Adrenal gland (tissue), 12 donors: ENCODE results near the gene ELAPOR1. TPM values are rescaled to one million over a fixed set of nuclear protein-coding genes. Genes with fewer than 3 reads are reported as not detected.

Source experiments
- DNase-seq, 7 donors: peaks; one replicate each; pipeline ENCODE4 v3.0.0-alpha.2; 2019 to 2020
- H3K27ac ChIP-seq, 5 donors: fragments of 200-600 bp; sonication (generic) in 4 of 5; 1 replicate in 3 of 5; 2 replicates in 2 of 5; pipeline versions ENCODE4 v1.5.1 to v1.8.0; 2016 to 2020; ENCODE audit warnings: mild to moderate bottlenecking in 1 of 5
- H3K27me3 ChIP-seq: fragments of 200-600 bp; 2 replicates; pipeline ENCODE4 v1.8.0; 2021
- H3K36me3 ChIP-seq, 2 donors: fragments of 200-600 bp; replicated peaks in 1 of 2; 1 replicate in 1 of 2; 2 replicates in 1 of 2; pipeline versions ENCODE4 v1.5.1 to v1.8.0; 2018 to 2022
- H3K4me1 ChIP-seq, 2 donors: fragments of 200-600 bp; replicated peaks in 1 of 2; 1 replicate in 1 of 2; 2 replicates in 1 of 2; pipeline versions ENCODE4 v1.5.1 to v1.8.0; 2018 to 2021
- H3K4me3 ChIP-seq, 4 donors: fragments of 200-600 bp; sonication (generic) in 3 of 4; one replicate each; pipeline ENCODE4 v1.5.1; 2016 to 2018
- H3K9me3 ChIP-seq, 3 donors: fragments of 200-600 bp; sonication (generic) in 1 of 3; replicated peaks in 1 of 3; 1 replicate in 2 of 3; 2 replicates in 1 of 3; pipeline versions ENCODE4 v1.5.1 to v1.8.0; 2016 to 2021
- POLR2A ChIP-seq, 2 donors: fragments of 450-650 bp; IDR thresholded peaks; one replicate each; pipeline ENCODE4 v1.6.1; 2017; ENCODE audit warnings: antibody characterized with exemption in 2 of 2, mild to moderate bottlenecking in 2 of 2, moderate library complexity in 1 of 2
- WGBS, 4 donors: extraction: QIAGEN DNeasy Blood & Tissue Kit in 2 of 4; methylation state at CpG; one replicate each; pipeline versions ENCODE4 v1.1.5 to v1.1.7; 2013 to 2017; 5-methylcytosine and 5-hydroxymethylcytosine counted together
- intact Hi-C, 2 donors: fragments of 100-400 bp; cut with DNase I; formaldehyde crosslinking; loops; one replicate each; pipeline versions ENCODE4 v1.14.1 to v1.15.0; 2022 to 2023
- polyA plus RNA-seq, 3 donors: library from polyadenylated mRNA; stranded (reverse); fragments of 200-250 nt in 2 of 3; fragments of 350-450 nt in 1 of 3; fragmentation: Illumina TruSeq in 1 of 3; extraction: RNeasy Lipid Tissue Mini Kit (QIAGEN cat#74804) in 1 of 3; gene quantifications; one replicate each; pipeline ENCODE4 v1.2.3, GENCODE V29; 2013 to 2014
- total RNA-seq, 9 donors: library from RNA; depleted of rRNA in 4 of 9; stranded (reverse); fragments of >200 nt in 4 of 9; fragments of 120-200 nt in 1 of 9; fragmentation: NEBNext Ultra II Directional in 1 of 9; extraction: Animal tissue kit (Norgen Biotek cat#: 25700) in 1 of 9; gene quantifications; one replicate each; pipeline versions ENCODE4 v1.1.0 to v1.2.4, GENCODE V29; 2013 to 2023
- TF ChIP-seq, protein P1 (sequence below), 6 experiments: fragments of 450-650 bp in 4 of 6; fragments of 200-600 bp in 2 of 6; sonication (generic) in 1 of 6; IDR thresholded peaks; 1 replicate in 5 of 6; 2 replicates in 1 of 6; pipeline versions ENCODE4 v1.5.1 to v1.8.0; 2016 to 2021; ENCODE audit warnings: antibody characterized with exemption in 6 of 6, mild to moderate bottlenecking in 2 of 6, moderate library complexity in 1 of 6
- donor health status: healthy with polysubstance abuse.
- donor health status: Bipolar disorder and iron deficiency.
- donor health status: DM: yes; HTN: yes; CAD: no.
- donor health status: DM: no; HTN: no; CAD: no.
- donor health status: DM: no; HTN: no; CAD: no.
- donor health status: DM: yes; HTN: yes; CAD: no.

ELAPOR1 gene
- total and polyA plus RNA-seq, 12 donors = 0.09 to 11.2 (median 1.6) TPM

DNA sequence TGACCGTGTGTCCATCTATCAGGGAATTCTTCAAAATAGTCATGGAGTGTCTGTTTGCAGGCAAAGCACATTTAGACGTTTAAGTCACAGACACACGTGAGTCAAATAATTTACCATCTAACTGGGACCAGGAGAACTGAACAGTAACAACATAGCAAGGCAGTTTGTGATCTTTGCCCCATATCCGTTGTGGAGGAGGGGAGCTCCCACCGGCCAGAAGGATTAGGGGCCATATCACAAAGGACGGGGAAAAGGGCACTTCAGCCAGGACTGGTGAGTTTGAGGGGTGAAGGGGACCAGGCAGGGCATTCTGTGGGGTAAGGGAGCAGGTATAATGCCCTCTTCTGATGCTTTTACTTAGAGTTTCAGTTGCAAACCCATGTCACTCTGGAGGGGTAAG is 22.9 kb downstream of the ELAPOR1 start:
- Histone ChIP-seq H3K4me3 (no peak overlapping the region), H3K4me1 (no peaks in the 10 kb centered on the region), H3K36me3 (no peaks in the 10 kb centered on the region), H3K9me3 (no peaks in the 10 kb centered on the region), H3K27ac (no peak overlapping the region), H3K27me3 (no peaks in the 10 kb centered on the region)
- 81 to 89% (median 86%) methylated on average over 6 of the region's 6 CpGs for WGBS, 4 donors
- intact Hi-C loops = no loop called here
- no peak for DNase-seq
- TF ChIP-seq, protein P1, sequence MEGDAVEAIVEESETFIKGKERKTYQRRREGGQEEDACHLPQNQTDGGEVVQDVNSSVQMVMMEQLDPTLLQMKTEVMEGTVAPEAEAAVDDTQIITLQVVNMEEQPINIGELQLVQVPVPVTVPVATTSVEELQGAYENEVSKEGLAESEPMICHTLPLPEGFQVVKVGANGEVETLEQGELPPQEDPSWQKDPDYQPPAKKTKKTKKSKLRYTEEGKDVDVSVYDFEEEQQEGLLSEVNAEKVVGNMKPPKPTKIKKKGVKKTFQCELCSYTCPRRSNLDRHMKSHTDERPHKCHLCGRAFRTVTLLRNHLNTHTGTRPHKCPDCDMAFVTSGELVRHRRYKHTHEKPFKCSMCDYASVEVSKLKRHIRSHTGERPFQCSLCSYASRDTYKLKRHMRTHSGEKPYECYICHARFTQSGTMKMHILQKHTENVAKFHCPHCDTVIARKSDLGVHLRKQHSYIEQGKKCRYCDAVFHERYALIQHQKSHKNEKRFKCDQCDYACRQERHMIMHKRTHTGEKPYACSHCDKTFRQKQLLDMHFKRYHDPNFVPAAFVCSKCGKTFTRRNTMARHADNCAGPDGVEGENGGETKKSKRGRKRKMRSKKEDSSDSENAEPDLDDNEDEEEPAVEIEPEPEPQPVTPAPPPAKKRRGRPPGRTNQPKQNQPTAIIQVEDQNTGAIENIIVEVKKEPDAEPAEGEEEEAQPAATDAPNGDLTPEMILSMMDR (IDR thresholded peaks at IDR 0.05) = no peak
- TF ChIP-seq POLR2A (IDR thresholded peaks at IDR 0.05) = no peak

GRCh38 chr1:109137958-109138357 is 24.0 kb downstream of the ELAPOR1 start:
- H3K9me3 ChIP-seq = no peaks in the 10 kb centered on the region
- no peaks in the 10 kb centered on the region for H3K4me1 ChIP-seq
- no peak for TF ChIP-seq POLR2A (IDR thresholded peaks at IDR 0.05)
- TF ChIP-seq, protein P1 (IDR thresholded peaks at IDR 0.05) = no peak
- H3K4me3 ChIP-seq = no peak overlapping the region
- H3K36me3 ChIP-seq = no peaks in the 10 kb centered on the region
- intact Hi-C loops = no loop called here
- no peaks in the 10 kb centered on the region for H3K27me3 ChIP-seq
- H3K27ac ChIP-seq = no peak overlapping the region
- no peak for DNase-seq
- WGBS, 4 donors = 86 to 96% (median 93%) methylated on average over 3 of the region's 3 CpGs

- intact Hi-C loops = no loop called here
- no peak for TF ChIP-seq POLR2A (IDR thresholded peaks at IDR 0.05)
- TF ChIP-seq, protein P1 (IDR thresholded peaks at IDR 0.05) = no peak
- H3K27me3 ChIP-seq = no peaks in the 10 kb centered on the region
- no peak for DNase-seq
- no peaks in the 10 kb centered on the region for H3K9me3 ChIP-seq
- H3K27ac ChIP-seq = no peak overlapping the region
- WGBS, 4 donors = 79 to 94% (median 84%) methylated on average over 3 of the region's 3 CpGs
- H3K4me1 ChIP-seq = no peaks in the 10 kb centered on the region
- H3K4me3 ChIP-seq = no peak overlapping the region
- no peaks in the 10 kb centered on the region for H3K36me3 ChIP-seq
These were observed 24.4 kb downstream of the ELAPOR1 start for GRCh38 chr1:109138358-109138757.

DNA sequence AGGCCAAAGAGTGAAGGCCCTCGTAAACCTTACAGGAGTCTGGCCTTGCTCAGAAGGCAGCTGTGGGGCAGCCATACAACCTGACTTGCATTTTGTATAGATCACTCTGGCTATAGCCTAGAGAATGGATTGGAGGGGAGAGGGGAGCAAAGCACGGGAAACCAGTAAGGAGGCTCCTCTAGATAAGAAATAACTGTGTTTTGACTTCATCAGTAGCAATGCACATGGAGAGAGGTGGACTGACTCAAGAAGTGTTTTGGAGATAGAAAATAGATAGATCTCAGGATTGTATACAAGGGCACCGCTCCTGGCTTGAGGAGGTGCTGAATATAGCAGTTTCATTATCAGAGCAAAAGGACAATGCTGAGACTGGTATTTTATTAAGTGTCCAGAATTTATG is 26.5 kb downstream of the ELAPOR1 start:
- 83 to 100% (median 92%) methylated on average over 3 of the region's 3 CpGs for WGBS, 4 donors
- H3K9me3 ChIP-seq = no peaks in the 10 kb centered on the region
- no peak overlapping the region for H3K4me3 ChIP-seq
- H3K36me3 ChIP-seq = no peaks in the 10 kb centered on the region
- no peak for DNase-seq
- intact Hi-C loops = no loop called here
- TF ChIP-seq POLR2A (IDR thresholded peaks at IDR 0.05) = no peak
- TF ChIP-seq, protein P1 (IDR thresholded peaks at IDR 0.05) = no peak
- H3K4me1 ChIP-seq = no peaks in the 10 kb centered on the region
- H3K27me3 ChIP-seq = no peaks in the 10 kb centered on the region
- H3K27ac ChIP-seq = no peak overlapping the region
